ENCODE measurements around the gene NR2C1. TPM values are rescaled to one million over a fixed set of nuclear protein-coding genes. Genes with fewer than 3 reads are reported as not detected.

Gene NR2C1
- total RNA-seq, 1 experiment from 2014 or later: 33.7 TPM

- peaks cover 4 to 11% of the 10 kb centered on the region in 2 experiments; a peak in 3 of 4 replicates for H3K4me1 ChIP-seq (ENCODE audit: control insufficient read depth in 1 of 2, insufficient read depth in 2 of 2, low read length in 2 of 2)
- no peak overlapping the region for H3K27ac ChIP-seq (ENCODE audit: low read depth, low read length)
- peaks cover 38% of the 10 kb centered on the region for H3K79me2 ChIP-seq (ENCODE audit: insufficient read depth, low read length)
- RAD21 ChIA-PET (ENCODE audit: low non-redundant PET in 1 of 2, low total read pairs in 2 of 2, uncharacterized antibody in 2 of 2, unreplicated experiment in 2 of 2): no interaction called here
- H3K36me3 ChIP-seq (ENCODE audit: control insufficient read depth in 1 of 2, insufficient read depth in 2 of 2, low read length in 2 of 2): 0 out of 4 replicates have a peak, but pooled peaks cover 0 to 2% of the 10 kb centered on the region in 2 experiments
- H3K27me3 ChIP-seq (ENCODE audit: insufficient read depth, low read length): no peaks in the 10 kb centered on the region
- CTCF ChIA-PET: no interaction called here
- H4K20me1 ChIP-seq (ENCODE audit: insufficient read depth): no peaks in the 10 kb centered on the region
- H3K4me3 ChIP-seq (replicated peaks in 1 of 2; ENCODE audit: low read depth in 1 of 2, low read length in 2 of 2): no peak overlapping the region
- TF ChIP-seq CEBPB (IDR thresholded peaks at IDR 0.05; ENCODE audit: low read depth) (peak; percentile 39; the same call in 1 of the 2 replicates), YY1 (IDR thresholded peaks at IDR 0.05; ENCODE audit: extremely low read depth, insufficient replicate concordance, low read depth, low read length) (no peak)
- no peak for DNase-seq (ENCODE audit: low read depth, low spot score)
- H2AFZ ChIP-seq (ENCODE audit: low read depth, low read length, poor library complexity, severe bottlenecking): no peak overlapping the region
- intact Hi-C loops (cut with micrococcal nuclease): no loop called here
- H3K4me2 ChIP-seq (ENCODE audit: low read length): peak overlapping the region; percentile 70
- no peak overlapping the region for H3K9ac ChIP-seq (ENCODE audit: low read length)
- H3K9me3 ChIP-seq (ENCODE audit: control insufficient read depth in 1 of 2, insufficient read depth in 1 of 2, low read depth in 1 of 2, low read length in 2 of 2): no peaks in the 10 kb centered on the region; a peak in 1 of 4 replicates
- H3K9me2 ChIP-seq (ENCODE audit: insufficient read depth): no peaks in the 10 kb centered on the region
- BruUV-seq (replicated peaks): no TSS peak
- POLR2A ChIA-PET: no interaction called here
- ATAC-seq: no peak
Measured at GRCh38 chr12:95004610-95005009, 68.8 kb downstream of the NR2C1 start.

- Histone ChIP-seq H3K9ac (ENCODE audit: low read length) (peak overlapping the region; percentile 87), H2AFZ (ENCODE audit: low read depth, low read length, poor library complexity, severe bottlenecking) (peak overlapping the region; percentile 85), H3K79me2 (ENCODE audit: insufficient read depth, low read length) (peaks cover 45% of the 10 kb centered on the region), H3K27me3 (ENCODE audit: insufficient read depth, low read length) (no peaks in the 10 kb centered on the region), H4K20me1 (ENCODE audit: insufficient read depth) (no peaks in the 10 kb centered on the region), H3K27ac (ENCODE audit: low read depth, low read length) (peak overlapping the region; percentile 67; the same call in 1 of the 2 replicates), H3K4me3 (replicated peaks in 1 of 2; ENCODE audit: low read depth in 1 of 2, low read length in 2 of 2) (peak overlapping the region; percentile 70 to 81), H3K36me3 (ENCODE audit: control insufficient read depth in 1 of 2, insufficient read depth in 2 of 2, low read length in 2 of 2) (0 out of 4 replicates have a peak, but pooled peaks cover 0 to 2% of the 10 kb centered on the region in 2 experiments), H3K4me2 (ENCODE audit: low read length) (peak overlapping the region; percentile 70), H3K4me1 (ENCODE audit: control insufficient read depth in 1 of 2, insufficient read depth in 2 of 2, low read length in 2 of 2) (peaks cover 4 to 11% of the 10 kb centered on the region in 2 experiments; a peak in 3 of 4 replicates), H3K9me2 (ENCODE audit: insufficient read depth) (no peaks in the 10 kb centered on the region), H3K9me3 (ENCODE audit: control insufficient read depth in 1 of 2, insufficient read depth in 1 of 2, low read depth in 1 of 2, low read length in 2 of 2) (no peaks in the 10 kb centered on the region; a peak in 1 of 4 replicates)
- ChIA-PET RAD21 (ENCODE audit: low non-redundant PET in 1 of 2, low total read pairs in 2 of 2, uncharacterized antibody in 2 of 2, unreplicated experiment in 2 of 2) (no interaction called here), CTCF (no interaction called here), POLR2A (interaction anchor here (0.6 to 1.1 kb wide), 9 partner anchors 10 to 243 kb away, joined by 3 to 6 read pairs (median 3); no protein-coding TSS in a partner anchor)
- TSS peak; percentile 74 for BruUV-seq (replicated peaks)
- DNase-seq (ENCODE audit: low read depth, low spot score) (no peak), ATAC-seq (peak; percentile 39)
- intact Hi-C loops (cut with micrococcal nuclease): no loop called here
- TF ChIP-seq REST (IDR thresholded peaks at IDR 0.05; ENCODE audit: low read depth): no peak
- TF ChIP-seq MAX (IDR thresholded peaks at IDR 0.05): peak; percentile 4; the same call in 1 of the 2 replicates
- TF ChIP-seq ZBTB33 (IDR thresholded peaks at IDR 0.05; ENCODE audit: extremely low read depth, insufficient replicate concordance, low read length): no peak
Measured at GRCh38 chr12:95003921-95004272, 69.5 kb downstream of the NR2C1 start.
